Activated T-cell treated with anti-CD3 and anti-CD28 coated beads for 1 hour (primary cell): ENCODE measurements around the gene OR4S2.

Experiments
- DNase-seq: peaks from one replicate; pipeline ENCODE4 v3.0.0-alpha.2; 2020; ENCODE audit warnings: low read depth

OR4S2 gene

GRCh38 chr11:55648027-55648426 lies at the start of gene OR4S2:
Gene OR4S2, plus strand, starts transcription at chr11:55648327. Its CDS starts 2,577 bp downstream, at chr11:55650904.
- DNase-seq = no peak

GRCh38 chr11:55607545-55607944 lies 40.6 kb upstream of the OR4S2 start, which contains the start of gene OR4C11:
Gene OR4C11, minus strand, starts transcription at chr11:55607645. Its CDS starts 3,272 bp downstream, at chr11:55604373.
- DNase-seq = no peak

- DNase-seq = no peak
Measured at GRCh38 chr11:55624531-55624930, 23.6 kb upstream of the OR4S2 start.

DNA sequence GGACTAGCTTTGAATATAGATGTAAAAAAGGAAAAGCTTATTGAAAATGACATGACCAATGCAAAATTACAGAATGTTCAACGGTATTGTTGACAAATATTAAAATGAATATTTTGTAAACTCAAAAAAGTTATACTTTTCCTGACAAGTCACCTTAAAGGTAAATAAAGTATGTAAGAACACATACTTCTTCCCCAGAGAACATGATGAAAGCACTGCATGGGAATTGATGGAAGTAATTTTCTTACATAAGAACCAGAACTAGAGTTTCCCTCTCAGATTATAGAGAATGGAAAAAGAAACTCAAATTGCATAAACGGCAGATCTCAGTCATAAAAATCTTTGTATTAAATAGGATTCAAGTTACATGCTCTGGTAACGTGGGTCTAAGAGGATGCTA lies 13.3 kb upstream of the OR4S2 start, which contains the start of gene OR4P4:
Gene OR4P4 (plus strand): TSS at position 301 of the 400 bp plus-strand sequence.
- DNase-seq = no peak

- DNase-seq = no peak
Measured at GRCh38 chr11:55652560-55652959, 4.4 kb downstream of the OR4S2 start.

- DNase-seq = no peak
Measured at GRCh38 chr11:55655096-55655495, 7.0 kb downstream of the OR4S2 start.

DNA sequence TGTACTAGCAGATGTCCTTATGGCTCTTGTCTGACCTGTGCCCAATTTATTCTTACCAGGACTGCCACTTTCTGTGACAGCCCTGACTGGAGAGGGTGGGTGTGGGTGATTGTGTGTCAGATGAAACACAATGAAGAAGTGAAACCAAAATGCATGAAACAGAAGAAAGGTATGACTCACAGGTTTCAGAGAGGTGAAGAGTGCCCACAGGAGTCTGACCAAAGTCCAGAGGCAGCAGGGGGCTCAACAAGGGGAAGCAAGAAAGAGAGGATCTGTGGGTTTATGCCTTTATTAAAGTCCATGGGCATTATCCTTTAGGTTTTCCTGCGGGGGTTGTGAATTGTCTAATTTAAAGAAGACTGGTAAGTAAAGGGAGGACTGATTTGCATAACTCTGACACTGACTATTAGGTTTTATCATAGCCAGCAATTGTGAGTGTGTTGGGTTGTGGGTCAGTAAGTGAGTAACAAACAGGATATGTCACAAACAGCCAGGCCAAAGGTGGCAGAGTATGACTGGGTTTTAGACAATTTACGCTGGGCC lies 10.0 kb downstream of the OR4S2 start:
- no peak for DNase-seq

DNA sequence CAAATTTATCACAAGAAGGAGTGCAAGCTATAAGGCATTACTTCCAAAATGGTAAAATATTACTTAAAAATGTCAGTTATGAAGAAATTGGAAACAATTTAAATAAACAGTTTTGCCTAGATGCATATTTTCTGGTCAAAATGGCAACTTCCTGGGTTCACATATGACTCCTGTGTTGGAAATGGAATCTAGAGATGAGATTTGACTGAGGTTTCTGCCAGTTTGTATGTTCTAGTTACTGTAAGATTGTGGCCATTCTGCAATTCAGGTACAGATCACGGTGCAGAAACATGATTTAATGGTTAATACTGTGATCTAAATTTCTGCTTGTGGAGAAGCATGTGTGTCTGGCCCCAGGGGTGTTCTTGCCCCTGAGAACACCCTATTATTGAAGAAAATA lies 10.5 kb downstream of the OR4S2 start:
- no peak for DNase-seq

DNA sequence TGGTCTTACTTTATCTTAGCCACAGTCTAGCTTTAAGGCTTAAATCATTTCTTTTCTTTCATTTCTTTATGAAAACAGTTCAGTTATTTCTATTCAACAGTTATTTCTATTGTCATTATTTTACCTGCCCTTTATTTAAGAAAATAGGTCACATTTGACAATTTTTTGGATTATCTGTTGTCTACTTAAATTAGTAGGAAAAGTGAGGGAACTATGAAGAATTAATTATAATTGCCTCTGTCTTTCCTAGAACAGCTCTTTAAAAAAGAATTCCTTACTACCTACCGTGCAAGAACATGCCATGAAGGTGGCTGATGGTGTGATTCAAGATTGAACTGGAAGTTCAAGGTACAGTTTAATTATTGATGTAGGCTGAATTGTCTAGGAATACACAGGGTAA lies 13.8 kb downstream of the OR4S2 start, which contains the start of gene OR4C6:
Gene OR4C6 (plus strand): TSS at position 301 of the 400 bp plus-strand sequence. CDS start 2,966 bp downstream, outside the sequence.
- DNase-seq = no peak

DNA sequence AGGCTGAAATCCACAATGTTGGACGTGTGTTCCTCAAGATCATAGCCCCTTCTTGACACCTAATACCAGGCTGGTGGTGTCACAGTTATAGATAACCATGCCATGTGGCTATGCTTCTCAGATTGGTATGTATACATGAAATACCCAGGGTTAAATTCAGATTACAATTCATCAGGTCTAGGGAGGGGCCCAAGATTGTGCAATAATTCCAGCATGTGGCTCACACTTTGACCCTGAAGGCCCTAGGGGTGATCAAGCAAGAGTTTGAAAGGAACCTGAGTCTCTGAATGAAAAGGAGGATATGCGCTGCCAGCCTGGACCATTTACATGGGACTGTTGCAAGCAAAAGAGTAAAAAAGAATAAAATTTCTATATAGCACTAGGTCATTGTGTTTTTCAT lies 21.2 kb downstream of the OR4S2 start:
- no peak for DNase-seq

- no peak for DNase-seq
Measured at GRCh38 chr11:55673860-55674259, 25.7 kb downstream of the OR4S2 start.

DNA sequence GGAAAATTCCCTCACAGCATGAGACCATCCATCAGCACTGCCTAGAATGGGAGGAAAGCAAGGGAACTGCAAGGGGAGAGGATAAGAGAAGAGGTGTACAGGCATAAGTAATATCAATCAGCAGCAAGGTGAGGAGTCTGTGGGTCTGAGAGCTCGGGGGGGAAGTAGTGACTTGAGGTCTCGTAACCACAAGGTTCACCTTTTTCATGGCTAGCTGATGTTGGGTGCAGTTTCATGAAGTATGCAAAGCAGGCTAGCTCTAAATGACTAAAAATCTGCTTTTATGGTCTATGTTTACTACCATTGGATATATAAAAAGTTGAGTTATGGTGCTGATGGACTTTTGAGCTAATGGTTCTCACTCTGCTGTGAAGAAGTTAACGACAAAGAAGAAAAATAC lies 49.7 kb downstream of the OR4S2 start:
- no peak for DNase-seq

DNA sequence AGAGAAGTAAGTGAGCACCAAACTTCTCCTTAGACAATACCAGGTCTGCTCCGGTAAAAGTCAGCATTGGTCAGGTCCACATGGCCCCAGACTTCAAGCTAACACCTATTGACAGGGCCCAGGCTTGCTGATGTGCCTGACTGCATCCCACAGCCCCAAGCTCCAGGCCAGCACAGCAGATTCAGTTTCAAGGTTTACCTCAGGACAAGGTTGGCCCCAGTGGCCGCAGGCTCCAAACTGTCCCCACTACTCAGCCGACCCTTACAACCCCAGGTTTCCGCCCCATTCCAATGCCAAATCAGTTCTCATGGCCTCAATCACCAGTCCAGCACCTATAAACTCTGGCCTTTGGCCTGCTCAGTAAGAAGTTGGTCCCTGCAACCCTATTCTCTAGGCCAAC lies 53.3 kb downstream of the OR4S2 start:
- no peak for DNase-seq
